LNCaP clone FGC (cell line): ENCODE data around the gene PPP1R13L.

Source experiments
- DNase-seq: peaks from one replicate; pipeline ENCODE4 v3.0.0-alpha.2; 2011; ENCODE audit warnings: low read depth
- H3K4me3 ChIP-seq: 2 replicates; pipeline ENCODE4 v1.5.1; 2011; ENCODE audit warnings: mild to moderate bottlenecking, low read depth, low read length, control low read depth
- CTCF ChIP-seq: IDR thresholded peaks from 2 replicates; pipeline ENCODE4 v1.5.1; 2012; ENCODE audit warnings: mild to moderate bottlenecking; ENCODE audit not compliant: control insufficient read depth, insufficient read depth; ENCODE audit errors: extremely low read depth

Gene PPP1R13L

GRCh38 chr19:45446295-45446694 is 41.4 kb upstream of the PPP1R13L start:
- DNase-seq = no peak
- peak; percentile 20; the same call in 1 of the 2 replicates for TF ChIP-seq CTCF
- no peak overlapping the region for H3K4me3 ChIP-seq

GRCh38 chr19:45445139-45445538 is 40.3 kb upstream of the PPP1R13L start:
- TF ChIP-seq CTCF = no peak
- H3K4me3 ChIP-seq = no peak overlapping the region
- DNase-seq = no peak

GRCh38 chr19:45444318-45445041 is 39.6 kb upstream of the PPP1R13L start:
- DNase-seq = no peak
- no peak for TF ChIP-seq CTCF
- peak overlapping the region; percentile 25 for H3K4me3 ChIP-seq

- H3K4me3 ChIP-seq = peak overlapping the region; percentile 56
- no peak for DNase-seq
- no peak for TF ChIP-seq CTCF
Measured at GRCh38 chr19:45443462-45444317, 38.8 kb upstream of the PPP1R13L start.

- peak overlapping the region; percentile 56 for H3K4me3 ChIP-seq
- TF ChIP-seq CTCF = no peak
- DNase-seq = no peak
Measured at GRCh38 chr19:45442778-45443461, 38.1 kb upstream of the PPP1R13L start.

GRCh38 chr19:45442408-45442777 is 37.5 kb upstream of the PPP1R13L start:
- no peak for TF ChIP-seq CTCF
- H3K4me3 ChIP-seq = no peak overlapping the region
- DNase-seq = no peak
